ENCODE measurements around the gene SLAIN2.

The SLAIN2 gene

DNA sequence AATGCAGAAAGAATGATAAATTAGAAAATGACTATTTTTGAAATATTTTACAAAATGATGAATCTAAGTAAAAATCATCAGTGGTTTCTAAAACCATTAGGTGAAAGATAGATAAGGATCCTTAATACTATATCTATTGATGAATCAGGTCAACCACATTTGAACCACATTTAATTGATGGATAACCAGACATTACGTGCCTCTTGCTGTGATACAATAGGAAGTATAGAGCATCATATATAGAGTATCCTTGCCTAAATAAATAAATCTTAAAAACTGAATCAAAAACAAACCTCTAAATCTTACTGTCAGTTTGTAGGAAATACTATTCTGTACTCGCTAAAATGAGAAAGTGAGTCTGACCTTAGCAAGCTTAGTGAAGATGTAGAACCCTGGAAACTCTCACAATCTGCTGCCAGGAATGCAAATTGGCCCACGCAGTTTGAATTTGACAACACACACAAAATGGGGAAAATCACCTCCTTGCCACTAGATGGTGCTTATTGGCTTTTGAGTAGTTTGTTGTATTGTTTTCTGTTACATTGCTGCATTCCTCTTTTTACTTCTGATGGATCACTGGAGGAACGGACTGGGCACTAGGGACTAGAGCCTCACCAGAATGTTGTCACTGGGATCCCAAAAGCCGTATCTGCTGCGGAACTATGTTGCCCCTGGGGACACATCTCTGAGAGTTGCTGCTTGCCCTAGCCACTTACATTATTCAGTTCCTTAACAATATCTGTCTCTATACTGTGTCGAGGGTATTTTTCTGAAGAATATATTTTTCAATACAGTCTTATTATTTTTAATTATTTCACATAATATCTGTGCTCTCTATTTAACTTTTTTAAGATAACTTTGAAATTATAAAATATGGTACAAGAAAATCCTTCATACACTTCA is 25.4 kb upstream of the SLAIN2 start:
- Histone ChIP-seq H3K36me3 (ENCODE audit: control insufficient read depth, insufficient read depth, low read length) (no peaks in the 10 kb centered on the region), H3K4me3 (replicated peaks; ENCODE audit: low read depth, low read length) (no peak overlapping the region), H3K27me3 (replicated peaks; ENCODE audit: control insufficient read depth, insufficient read depth, low read length) (no peaks in the 10 kb centered on the region)
- TF ChIP-seq, protein P1, sequence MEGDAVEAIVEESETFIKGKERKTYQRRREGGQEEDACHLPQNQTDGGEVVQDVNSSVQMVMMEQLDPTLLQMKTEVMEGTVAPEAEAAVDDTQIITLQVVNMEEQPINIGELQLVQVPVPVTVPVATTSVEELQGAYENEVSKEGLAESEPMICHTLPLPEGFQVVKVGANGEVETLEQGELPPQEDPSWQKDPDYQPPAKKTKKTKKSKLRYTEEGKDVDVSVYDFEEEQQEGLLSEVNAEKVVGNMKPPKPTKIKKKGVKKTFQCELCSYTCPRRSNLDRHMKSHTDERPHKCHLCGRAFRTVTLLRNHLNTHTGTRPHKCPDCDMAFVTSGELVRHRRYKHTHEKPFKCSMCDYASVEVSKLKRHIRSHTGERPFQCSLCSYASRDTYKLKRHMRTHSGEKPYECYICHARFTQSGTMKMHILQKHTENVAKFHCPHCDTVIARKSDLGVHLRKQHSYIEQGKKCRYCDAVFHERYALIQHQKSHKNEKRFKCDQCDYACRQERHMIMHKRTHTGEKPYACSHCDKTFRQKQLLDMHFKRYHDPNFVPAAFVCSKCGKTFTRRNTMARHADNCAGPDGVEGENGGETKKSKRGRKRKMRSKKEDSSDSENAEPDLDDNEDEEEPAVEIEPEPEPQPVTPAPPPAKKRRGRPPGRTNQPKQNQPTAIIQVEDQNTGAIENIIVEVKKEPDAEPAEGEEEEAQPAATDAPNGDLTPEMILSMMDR (IDR thresholded peaks at IDR 0.05; ENCODE audit: insufficient read depth, low read length, poor library complexity, severe bottlenecking) = peak; percentile 63
- peak; percentile 32 for DNase-seq (ENCODE audit: extremely low read depth, insufficient read length)

DNA sequence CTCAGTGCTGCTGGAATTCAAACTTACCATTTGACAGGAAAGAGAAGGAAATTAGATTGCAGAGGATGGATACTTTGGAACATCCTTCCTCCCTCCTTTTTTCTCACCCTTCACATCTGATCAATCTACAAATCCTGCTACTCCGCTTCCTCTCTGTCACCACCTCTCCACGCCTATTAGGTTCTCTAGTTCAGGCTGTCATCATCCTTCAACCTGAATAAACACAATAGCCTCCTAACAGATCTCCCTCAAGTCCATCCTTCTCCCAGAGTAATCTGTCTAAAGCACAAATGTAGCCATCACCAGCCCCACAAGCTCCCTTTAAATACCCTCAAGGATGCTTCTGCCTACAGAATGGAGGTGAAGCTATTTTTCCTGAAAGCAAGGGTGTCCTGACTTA is 20.0 kb upstream of the SLAIN2 start:
- no peak for DNase-seq (ENCODE audit: extremely low read depth, insufficient read length)
- TF ChIP-seq, protein P1 (IDR thresholded peaks at IDR 0.05; ENCODE audit: insufficient read depth, low read length, poor library complexity, severe bottlenecking) = no peak
- Histone ChIP-seq H3K4me3 (replicated peaks; ENCODE audit: low read depth, low read length) (no peak overlapping the region), H3K27me3 (replicated peaks; ENCODE audit: control insufficient read depth, insufficient read depth, low read length) (no peaks in the 10 kb centered on the region), H3K36me3 (ENCODE audit: control insufficient read depth, insufficient read depth, low read length) (no peaks in the 10 kb centered on the region)

DNA sequence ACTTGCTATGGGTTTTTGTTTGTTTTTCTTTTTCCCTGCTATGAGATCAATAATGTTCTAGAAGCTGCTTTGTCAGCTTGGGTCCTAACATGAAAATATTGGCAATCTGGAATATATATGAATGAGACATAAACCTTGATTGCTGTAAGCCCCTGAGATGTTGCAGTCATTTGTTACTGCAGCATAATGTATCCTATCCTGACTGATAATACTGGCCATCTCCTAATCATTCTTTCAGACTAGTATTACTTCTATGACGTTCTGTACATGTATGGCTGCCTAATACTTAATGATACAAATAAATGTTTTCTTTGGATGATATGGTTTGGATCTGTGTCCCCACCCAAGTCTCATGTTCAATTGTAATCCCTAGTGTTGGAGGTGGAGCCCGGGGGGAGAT is 19.3 kb upstream of the SLAIN2 start:
- DNase-seq (ENCODE audit: extremely low read depth, insufficient read length) = no peak
- Histone ChIP-seq H3K27me3 (replicated peaks; ENCODE audit: control insufficient read depth, insufficient read depth, low read length) (no peaks in the 10 kb centered on the region), H3K36me3 (ENCODE audit: control insufficient read depth, insufficient read depth, low read length) (no peaks in the 10 kb centered on the region), H3K4me3 (replicated peaks; ENCODE audit: low read depth, low read length) (no peak overlapping the region)
- TF ChIP-seq, protein P1 (IDR thresholded peaks at IDR 0.05; ENCODE audit: insufficient read depth, low read length, poor library complexity, severe bottlenecking) = no peak

DNA sequence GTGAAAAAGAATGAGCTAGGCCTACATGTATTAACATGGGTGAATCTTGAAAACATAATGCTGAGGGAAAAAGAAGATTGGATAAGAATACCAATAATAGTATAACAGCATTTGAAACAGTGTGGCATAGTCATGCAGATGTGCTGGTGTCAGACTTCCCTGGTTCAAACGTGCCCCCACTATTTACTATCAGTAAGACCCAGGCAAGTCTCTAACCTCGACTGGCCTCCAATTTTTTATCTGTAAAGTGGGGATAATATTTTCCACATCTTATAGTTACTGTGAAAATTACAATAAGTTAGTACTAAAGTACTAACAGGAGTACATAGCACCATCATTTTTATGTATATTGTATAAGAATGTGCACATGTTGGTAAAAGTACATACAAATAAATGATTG is 17.0 kb upstream of the SLAIN2 start:
- no peak for DNase-seq (ENCODE audit: extremely low read depth, insufficient read length)
- Histone ChIP-seq H3K27me3 (replicated peaks; ENCODE audit: control insufficient read depth, insufficient read depth, low read length) (no peaks in the 10 kb centered on the region), H3K36me3 (ENCODE audit: control insufficient read depth, insufficient read depth, low read length) (no peaks in the 10 kb centered on the region), H3K4me3 (replicated peaks; ENCODE audit: low read depth, low read length) (no peak overlapping the region)
- TF ChIP-seq, protein P1 (IDR thresholded peaks at IDR 0.05; ENCODE audit: insufficient read depth, low read length, poor library complexity, severe bottlenecking) = no peak

DNA sequence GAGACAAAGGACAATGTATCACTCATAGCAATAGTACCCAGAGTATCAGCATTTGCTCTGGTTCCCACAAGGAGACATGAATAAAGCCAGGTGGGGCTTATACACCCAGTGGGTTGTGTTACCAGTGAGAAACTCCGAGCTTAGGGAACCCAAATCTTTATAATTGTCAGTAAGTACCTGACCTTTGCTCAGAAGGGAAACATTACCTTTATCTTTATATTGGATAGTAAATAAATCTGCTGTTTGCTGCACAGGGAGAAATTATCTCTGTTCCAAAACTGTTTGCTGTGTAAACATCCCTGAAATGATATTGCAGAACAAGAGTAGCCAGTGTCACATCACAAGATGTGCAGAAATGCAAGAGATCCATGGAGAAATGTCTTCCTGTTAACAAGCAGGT is 12.1 kb upstream of the SLAIN2 start:
- Histone ChIP-seq H3K4me3 (replicated peaks; ENCODE audit: low read depth, low read length) (no peak overlapping the region), H3K27me3 (replicated peaks; ENCODE audit: control insufficient read depth, insufficient read depth, low read length) (no peaks in the 10 kb centered on the region), H3K36me3 (ENCODE audit: control insufficient read depth, insufficient read depth, low read length) (no peaks in the 10 kb centered on the region)
- TF ChIP-seq, protein P1 (IDR thresholded peaks at IDR 0.05; ENCODE audit: insufficient read depth, low read length, poor library complexity, severe bottlenecking) = no peak
- DNase-seq (ENCODE audit: extremely low read depth, insufficient read length) = no peak

Data from GM06990 (cell line).